ENCODE data around the gene MEI4.
"Not testable (repeated sequence)": the region's sequence is repeated elsewhere in the genome, so short reads cannot be mapped to it uniquely, and the experiment has no call there.

MEI4 gene

GRCh38 chr6:77652739-77653138 is at the start of gene MEI4:
TSS of gene MEI4 (plus strand) at chr6:77653039. CDS start at chr6:77690672, 37,633 bp downstream.
- DNase-seq: no peak

- no peak for DNase-seq
Observed at GRCh38 chr6:77604476-77604875, 48.4 kb upstream of the MEI4 start.

- no peak for DNase-seq
Observed at GRCh38 chr6:77607004-77607403, 45.8 kb upstream of the MEI4 start.

- DNase-seq: peak in 1 of 51 donors; percentile 7
Observed at GRCh38 chr6:77609106-77609505, 43.7 kb upstream of the MEI4 start.

- no peak for DNase-seq
Observed at GRCh38 chr6:77619114-77619513, 33.7 kb upstream of the MEI4 start.

- no peak for DNase-seq
Observed at GRCh38 chr6:77620278-77620882, 32.5 kb upstream of the MEI4 start.

- DNase-seq: no peak
Observed at GRCh38 chr6:77624515-77624914, 28.3 kb upstream of the MEI4 start.

GRCh38 chr6:77626426-77626825 is 26.4 kb upstream of the MEI4 start:
- no peak for DNase-seq

- DNase-seq: no peak
Observed at GRCh38 chr6:77630014-77630413, 22.8 kb upstream of the MEI4 start.

- no peak for DNase-seq
Observed at GRCh38 chr6:77633471-77633870, 19.4 kb upstream of the MEI4 start.

- DNase-seq: no peak
Observed at GRCh38 chr6:77633993-77634715, 18.7 kb upstream of the MEI4 start.

- DNase-seq: no peak
Observed at GRCh38 chr6:77638129-77638830, 14.6 kb upstream of the MEI4 start.

- DNase-seq: no peak
Observed at GRCh38 chr6:77644102-77644705, 8.6 kb upstream of the MEI4 start.

- peak in 33 of 51 donors; percentile 1 to 65 (median 18) for DNase-seq
Observed at GRCh38 chr6:77650098-77650663, 2.7 kb upstream of the MEI4 start.

GRCh38 chr6:77653816-77654215 is 977 bp downstream of the MEI4 start:
- DNase-seq: no peak

- DNase-seq: not testable (repeated sequence)
Observed at GRCh38 chr6:77655035-77655434, 2.2 kb downstream of the MEI4 start.

GRCh38 chr6:77656999-77657764 is 4.3 kb downstream of the MEI4 start:
- no peak for DNase-seq

GRCh38 chr6:77666340-77666739 is 13.5 kb downstream of the MEI4 start:
- DNase-seq: no peak

GRCh38 chr6:77666846-77667245 is 14.0 kb downstream of the MEI4 start:
- DNase-seq: no peak

GRCh38 chr6:77669913-77670312 is 17.1 kb downstream of the MEI4 start:
- DNase-seq: no peak

- no peak for DNase-seq
Observed at GRCh38 chr6:77674211-77674610, 21.4 kb downstream of the MEI4 start.

All from hypothalamus (tissue), 51 donors.